GM12865 (cell line): ENCODE measurements around the gene TMEM125.

Experiments used
- DNase-seq: peaks from one replicate; pipeline ENCODE4 v3.0.0; 2010; ENCODE audit warnings: low read depth
- H3K4me3 ChIP-seq: 2 replicates; pipeline ENCODE4 v1.5.1; 2011; ENCODE audit warnings: mild to moderate bottlenecking, low read depth, low read length, control low read depth
- TF ChIP-seq, protein P1 (sequence below): IDR thresholded peaks from 2 replicates; pipeline ENCODE4 v1.5.1; 2011; ENCODE audit warnings: low read length, control low read depth, low read depth, inconsistent platforms; ENCODE audit not compliant: insufficient read depth; ENCODE audit errors: missing control alignments

TMEM125 gene

DNA sequence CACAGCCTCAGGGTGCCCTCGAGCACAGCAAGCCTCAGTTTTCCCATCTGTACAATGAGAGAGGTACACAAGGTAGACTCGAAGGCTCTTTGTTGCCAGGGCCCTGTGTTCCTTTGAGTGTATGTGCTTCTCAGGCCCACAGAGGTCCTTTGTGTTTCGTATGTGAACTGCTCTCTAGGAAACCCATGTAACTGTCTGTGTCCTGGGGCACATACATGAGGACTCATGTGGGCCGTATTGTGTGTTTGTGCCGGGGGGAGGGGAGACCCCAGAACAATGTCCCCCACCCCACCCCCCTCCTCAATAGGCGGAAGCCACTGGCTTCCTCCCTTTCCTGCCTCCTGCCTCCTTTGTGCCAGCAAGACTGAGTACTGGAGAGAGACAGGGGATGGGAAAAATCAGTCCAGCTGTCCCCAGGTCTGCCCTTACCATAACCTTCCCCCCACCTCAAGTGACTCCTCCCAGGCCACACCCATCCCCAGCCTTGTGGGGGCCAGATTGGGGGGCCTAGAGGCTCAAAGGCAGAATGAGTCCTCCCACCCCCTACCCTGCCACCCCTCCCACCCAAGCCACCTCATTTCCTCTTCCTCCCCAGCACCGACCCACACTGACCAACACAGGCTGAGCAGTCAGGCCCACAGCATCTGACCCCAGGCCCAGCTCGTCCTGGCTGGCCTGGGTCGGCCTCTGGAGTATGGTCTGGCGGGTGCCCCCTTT is 30.8 kb downstream of the TMEM125 start, which contains the start of gene TIE1:
TSS of gene TIE1 (plus strand) at position 605 of the 717 bp plus-strand sequence. CDS start at position 695, 90 bp downstream.
- DNase-seq, result no peak
- TF ChIP-seq, protein P1, sequence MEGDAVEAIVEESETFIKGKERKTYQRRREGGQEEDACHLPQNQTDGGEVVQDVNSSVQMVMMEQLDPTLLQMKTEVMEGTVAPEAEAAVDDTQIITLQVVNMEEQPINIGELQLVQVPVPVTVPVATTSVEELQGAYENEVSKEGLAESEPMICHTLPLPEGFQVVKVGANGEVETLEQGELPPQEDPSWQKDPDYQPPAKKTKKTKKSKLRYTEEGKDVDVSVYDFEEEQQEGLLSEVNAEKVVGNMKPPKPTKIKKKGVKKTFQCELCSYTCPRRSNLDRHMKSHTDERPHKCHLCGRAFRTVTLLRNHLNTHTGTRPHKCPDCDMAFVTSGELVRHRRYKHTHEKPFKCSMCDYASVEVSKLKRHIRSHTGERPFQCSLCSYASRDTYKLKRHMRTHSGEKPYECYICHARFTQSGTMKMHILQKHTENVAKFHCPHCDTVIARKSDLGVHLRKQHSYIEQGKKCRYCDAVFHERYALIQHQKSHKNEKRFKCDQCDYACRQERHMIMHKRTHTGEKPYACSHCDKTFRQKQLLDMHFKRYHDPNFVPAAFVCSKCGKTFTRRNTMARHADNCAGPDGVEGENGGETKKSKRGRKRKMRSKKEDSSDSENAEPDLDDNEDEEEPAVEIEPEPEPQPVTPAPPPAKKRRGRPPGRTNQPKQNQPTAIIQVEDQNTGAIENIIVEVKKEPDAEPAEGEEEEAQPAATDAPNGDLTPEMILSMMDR, result no peak
- no peak within 1 kb of the TSS for H3K4me3 ChIP-seq

DNA sequence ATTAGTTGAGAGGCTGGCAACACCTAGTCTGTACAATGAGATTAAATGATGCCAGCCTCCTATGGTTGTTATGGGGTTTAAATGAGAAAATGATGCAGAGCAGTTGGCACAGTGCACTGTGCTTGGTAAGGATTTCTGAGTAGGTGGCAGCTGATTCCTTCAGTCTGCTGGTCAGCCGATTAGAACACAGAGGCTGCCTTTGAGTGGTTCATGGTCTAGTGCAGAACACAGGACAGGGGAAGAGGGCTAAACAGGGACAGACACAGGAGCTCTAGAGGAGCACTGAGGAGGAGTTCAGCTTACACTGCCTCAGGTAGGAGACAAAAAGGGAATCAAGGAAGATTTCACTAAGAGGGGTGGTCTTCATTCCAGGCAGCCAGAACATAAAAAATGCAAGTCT is 32.4 kb downstream of the TMEM125 start:
- H3K4me3 ChIP-seq, result no peak overlapping the region
- TF ChIP-seq, protein P1, result no peak
- no peak for DNase-seq

DNA sequence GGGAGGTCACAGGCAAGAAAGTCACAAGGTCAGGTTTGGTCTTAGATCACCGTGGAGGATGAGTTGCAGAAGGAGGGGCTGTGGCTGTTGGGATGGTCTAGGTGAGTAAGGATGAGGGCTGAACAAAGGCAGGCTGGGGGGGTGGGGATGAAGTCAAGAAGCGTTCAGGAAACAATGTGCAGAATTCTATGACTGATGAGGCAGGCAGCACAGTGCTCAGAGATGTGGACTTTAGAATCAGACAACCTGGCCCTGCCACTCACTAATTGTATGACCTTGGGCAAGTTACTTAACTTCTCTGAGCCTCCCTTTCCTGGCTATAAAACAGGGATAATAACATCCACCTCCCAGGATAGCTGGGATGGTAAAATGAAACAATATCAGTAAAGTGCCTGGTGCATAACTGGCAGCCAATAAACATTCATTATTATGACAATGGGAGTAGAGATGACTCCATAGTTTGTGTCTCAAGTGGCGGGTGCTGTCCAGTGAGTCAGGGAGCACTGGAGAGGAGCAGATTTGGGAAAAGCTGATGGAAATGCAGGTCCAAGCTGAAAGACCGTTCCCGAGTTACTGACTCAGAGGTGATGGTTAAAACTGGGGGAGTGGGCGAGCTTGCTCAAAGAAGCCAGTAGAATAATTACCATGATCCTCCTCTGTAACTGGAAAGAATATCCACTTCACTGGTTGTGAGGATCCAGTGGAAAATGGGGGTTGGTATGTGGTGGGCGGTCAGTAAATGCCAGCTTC is 33.1 kb downstream of the TMEM125 start:
- TF ChIP-seq, protein P1, result no peak
- H3K4me3 ChIP-seq, result no peak overlapping the region
- DNase-seq, result no peak

DNA sequence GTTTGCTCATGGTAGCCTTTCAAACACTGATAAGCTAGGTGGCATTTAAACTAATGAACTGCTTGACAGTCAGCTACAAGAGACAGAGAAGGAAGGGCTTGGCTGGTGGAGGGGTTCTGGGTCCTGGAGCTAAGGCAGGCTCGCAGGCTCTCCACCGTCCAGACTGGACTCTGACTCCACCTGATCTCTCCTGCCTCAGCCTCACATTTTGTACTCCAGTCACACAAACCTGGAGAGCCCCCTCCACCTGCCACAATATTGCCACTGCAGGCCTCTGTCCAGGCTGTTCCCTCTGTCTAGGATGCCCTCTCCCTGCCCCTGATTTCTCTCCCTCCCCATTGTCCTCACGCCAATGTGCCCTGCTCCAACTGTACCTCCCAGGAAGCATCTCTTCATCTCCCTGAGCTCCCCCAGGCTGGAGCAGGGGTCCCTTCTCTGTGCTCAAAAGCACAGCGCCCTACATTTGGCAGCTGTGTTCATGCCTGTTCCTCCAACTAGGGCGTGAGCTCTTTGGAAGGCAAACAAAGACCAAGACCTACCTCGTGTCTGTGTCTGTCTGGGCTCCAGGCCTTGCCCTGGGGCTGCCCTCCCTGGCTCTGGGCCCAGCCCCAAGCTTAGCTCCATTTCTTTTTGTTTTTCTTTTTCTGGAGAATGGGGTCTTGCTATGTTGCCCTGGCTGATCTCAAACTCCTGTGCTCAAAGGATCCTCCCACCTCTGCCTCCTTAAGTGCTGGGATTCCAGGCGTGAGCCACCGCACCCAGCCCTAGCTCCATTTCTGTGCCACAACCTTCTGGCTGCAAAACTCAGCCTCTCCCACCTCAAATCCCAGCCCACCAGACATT is 33.9 kb downstream of the TMEM125 start:
- TF ChIP-seq, protein P1, result no peak
- H3K4me3 ChIP-seq, result no peak overlapping the region
- no peak for DNase-seq

DNA sequence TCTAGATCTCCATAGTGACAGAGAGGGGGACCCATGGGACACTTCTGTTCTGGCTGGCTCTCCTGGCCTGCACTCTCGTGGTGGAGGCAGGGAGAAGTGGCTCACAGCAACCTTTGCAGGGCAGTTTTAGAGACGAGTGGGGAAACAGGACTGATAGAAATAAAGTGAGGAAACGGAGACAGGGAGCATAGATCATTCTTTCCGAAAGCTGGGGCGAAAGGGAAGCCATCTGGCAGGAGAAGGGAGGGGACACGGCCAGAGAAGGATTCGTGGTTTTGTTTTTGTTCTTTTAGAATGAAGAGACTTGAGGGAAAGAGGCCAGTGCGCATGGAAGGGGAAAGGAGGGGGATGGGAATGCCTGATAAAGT is 34.5 kb downstream of the TMEM125 start:
- H3K4me3 ChIP-seq, result no peak overlapping the region
- TF ChIP-seq, protein P1, result no peak
- no peak for DNase-seq

DNA sequence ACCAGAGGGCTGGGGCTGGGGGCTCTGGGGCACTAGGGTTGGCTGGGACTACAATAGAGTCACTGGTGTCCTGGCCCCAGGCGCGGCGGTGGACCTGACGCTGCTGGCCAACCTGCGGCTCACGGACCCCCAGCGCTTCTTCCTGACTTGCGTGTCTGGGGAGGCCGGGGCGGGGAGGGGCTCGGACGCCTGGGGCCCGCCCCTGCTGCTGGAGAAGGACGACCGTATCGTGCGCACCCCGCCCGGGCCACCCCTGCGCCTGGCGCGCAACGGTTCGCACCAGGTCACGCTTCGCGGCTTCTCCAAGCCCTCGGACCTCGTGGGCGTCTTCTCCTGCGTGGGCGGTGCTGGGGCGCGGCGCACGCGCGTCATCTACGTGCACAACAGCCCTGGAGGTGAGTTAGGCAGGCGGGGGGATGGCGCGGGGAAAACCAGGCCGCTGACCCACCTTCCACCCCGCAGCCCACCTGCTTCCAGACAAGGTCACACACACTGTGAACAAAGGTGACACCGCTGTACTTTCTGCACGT is 35.1 kb downstream of the TMEM125 start:
- DNase-seq, result no peak
- TF ChIP-seq, protein P1, result no peak

More for the DNA sequence above, 35.1 kb downstream of the TMEM125 start:
- no peak overlapping the region for H3K4me3 ChIP-seq
